Bronchial epithelial cell (primary cell): ENCODE data around the gene MYD88. TPM values are rescaled to one million over a fixed set of nuclear protein-coding genes. Genes with fewer than 3 reads are reported as not detected.

Source experiments
- DNase-seq: peaks from one replicate; pipeline ENCODE4 v3.0.0-alpha.2; 2010; ENCODE audit warnings: low read depth
- FAIRE-seq: peaks from 2 replicates; lab custom pipeline; 2011; peaks lifted over from hg19 to GRCh38; lab: Jason Lieb, UNC
- H3K27me3 ChIP-seq: 2 replicates; pipeline ENCODE4 v1.5.1; 2011; ENCODE audit warnings: low read length; ENCODE audit not compliant: control insufficient read depth, insufficient read depth
- H3K36me3 ChIP-seq: 2 replicates; pipeline ENCODE4 v1.5.1; 2011; ENCODE audit warnings: low read length; ENCODE audit not compliant: control insufficient read depth, insufficient read depth
- H3K4me3 ChIP-seq: 2 replicates; pipeline ENCODE4 v1.5.1; 2011; ENCODE audit warnings: mild to moderate bottlenecking, low read depth, low read length, control low read depth
- CTCF ChIP-seq: IDR thresholded peaks from 2 replicates; pipeline ENCODE4 v1.5.1; 2011; ENCODE audit warnings: mild to moderate bottlenecking, moderate library complexity, low read length, control low read depth, inconsistent platforms; ENCODE audit not compliant: insufficient read depth, severe bottlenecking
- total RNA-seq: library from RNA; depleted of rRNA; stranded (reverse); fragments of >200 nt; gene quantifications from 2 replicates; pipeline ENCODE4 v1.2.1, GENCODE V29; 2014

Gene MYD88
- total RNA-seq, 1 donor from 2014 or later, result 14.7 TPM

GRCh38 chr3:38115645-38116427 is 22.6 kb upstream of the MYD88 start:
- H3K4me3 ChIP-seq, result no peak overlapping the region
- no peaks in the 10 kb centered on the region for H3K27me3 ChIP-seq
- peaks cover 2% of the 10 kb centered on the region for H3K36me3 ChIP-seq
- TF ChIP-seq CTCF, result no peak
- DNase-seq, result no peak
- no peak for FAIRE-seq

GRCh38 chr3:38116471-38117162 is 21.8 kb upstream of the MYD88 start:
- no peak overlapping the region for H3K4me3 ChIP-seq
- FAIRE-seq, result no peak
- DNase-seq, result no peak
- no peaks in the 10 kb centered on the region for H3K27me3 ChIP-seq
- no peak for TF ChIP-seq CTCF
- H3K36me3 ChIP-seq, result peaks cover 7% of the 10 kb centered on the region

GRCh38 chr3:38117163-38117716 is 21.2 kb upstream of the MYD88 start:
- DNase-seq (peak; percentile 17), FAIRE-seq (no peak)
- Histone ChIP-seq H3K4me3 (no peak overlapping the region), H3K36me3 (peaks cover 12% of the 10 kb centered on the region), H3K27me3 (no peaks in the 10 kb centered on the region)
- TF ChIP-seq CTCF, result peak; percentile 58

GRCh38 chr3:38117748-38118420 is 20.6 kb upstream of the MYD88 start:
- peaks cover 15% of the 10 kb centered on the region for H3K36me3 ChIP-seq
- H3K4me3 ChIP-seq, result no peak overlapping the region
- DNase-seq, result peak; percentile 57
- no peaks in the 10 kb centered on the region for H3K27me3 ChIP-seq
- peak; percentile 94 for TF ChIP-seq CTCF
- FAIRE-seq, result peak; percentile 43

GRCh38 chr3:38118421-38119247 is 19.8 kb upstream of the MYD88 start:
- Histone ChIP-seq H3K36me3 (peaks cover 18% of the 10 kb centered on the region), H3K4me3 (no peak overlapping the region), H3K27me3 (no peaks in the 10 kb centered on the region)
- DNase-seq (no peak), FAIRE-seq (no peak)
- TF ChIP-seq CTCF, result no peak
